Thoracic aorta (tissue), 2 donors: Measurements from ENCODE around the gene CEP170B. TPM values are rescaled to one million over a fixed set of nuclear protein-coding genes. Genes with fewer than 3 reads are reported as not detected.

Experiments used
- ATAC-seq: fragments of 150-250 bp; one replicate; pipeline ENCODE4 v1.8.0; 2017; ENCODE audit warnings: low read depth; ENCODE audit not compliant: insufficient number of reproducible peaks, low FRiP score
- DNase-seq: peaks from one replicate; pipeline ENCODE4 v3.0.0-alpha.2; 2020; ENCODE audit warnings: low spot score
- H3K27ac ChIP-seq, 2 donors: fragments of 200-600 bp; sonication (generic); 1 replicate in 1 of 2; 2 replicates in 1 of 2; pipeline ENCODE4 v1.5.1; 2016; ENCODE audit warnings: mild to moderate bottlenecking in 2 of 2, moderate library complexity in 2 of 2
- H3K27me3 ChIP-seq: fragments of 200-600 bp; sonication (generic); replicated peaks from 2 replicates; pipeline ENCODE4 v1.6.0; 2016; ENCODE audit warnings: mild to moderate bottlenecking; ENCODE audit not compliant: insufficient read depth
- H3K36me3 ChIP-seq: fragments of 200-600 bp; sonication (generic); one replicate; pipeline ENCODE4 v1.5.1; 2016
- H3K4me1 ChIP-seq, 2 donors: fragments of 200-600 bp; sonication (generic); 1 replicate in 1 of 2; 2 replicates in 1 of 2; pipeline versions ENCODE4 v1.5.1 to v1.6.0; 2016; ENCODE audit warnings: low read depth in 2 of 2, mild to moderate bottlenecking in 1 of 2; ENCODE audit not compliant: control insufficient read depth in 1 of 2
- H3K4me3 ChIP-seq: fragments of 200-600 bp; sonication (generic); 2 replicates; pipeline ENCODE4 v1.5.1; 2016; ENCODE audit warnings: mild to moderate bottlenecking
- H3K9me3 ChIP-seq: fragments of 200-600 bp; sonication (generic); 2 replicates; pipeline ENCODE4 v1.5.1; 2016
- CTCF ChIP-seq: fragments of 200-600 bp; sonication (generic); IDR thresholded peaks from one replicate; pipeline ENCODE4 v1.5.1; 2019; ENCODE audit warnings: antibody characterized with exemption
- total RNA-seq, 2 donors: library from RNA; depleted of rRNA; stranded (reverse); fragments of >200 nt; gene quantifications; one replicate each; pipeline versions ENCODE4 v1.1.0 to v1.2.3, GENCODE V29; 2016

The CEP170B gene
- total RNA-seq, 2 donors from 2014 or later: 35.2 to 38.2 TPM

DNA sequence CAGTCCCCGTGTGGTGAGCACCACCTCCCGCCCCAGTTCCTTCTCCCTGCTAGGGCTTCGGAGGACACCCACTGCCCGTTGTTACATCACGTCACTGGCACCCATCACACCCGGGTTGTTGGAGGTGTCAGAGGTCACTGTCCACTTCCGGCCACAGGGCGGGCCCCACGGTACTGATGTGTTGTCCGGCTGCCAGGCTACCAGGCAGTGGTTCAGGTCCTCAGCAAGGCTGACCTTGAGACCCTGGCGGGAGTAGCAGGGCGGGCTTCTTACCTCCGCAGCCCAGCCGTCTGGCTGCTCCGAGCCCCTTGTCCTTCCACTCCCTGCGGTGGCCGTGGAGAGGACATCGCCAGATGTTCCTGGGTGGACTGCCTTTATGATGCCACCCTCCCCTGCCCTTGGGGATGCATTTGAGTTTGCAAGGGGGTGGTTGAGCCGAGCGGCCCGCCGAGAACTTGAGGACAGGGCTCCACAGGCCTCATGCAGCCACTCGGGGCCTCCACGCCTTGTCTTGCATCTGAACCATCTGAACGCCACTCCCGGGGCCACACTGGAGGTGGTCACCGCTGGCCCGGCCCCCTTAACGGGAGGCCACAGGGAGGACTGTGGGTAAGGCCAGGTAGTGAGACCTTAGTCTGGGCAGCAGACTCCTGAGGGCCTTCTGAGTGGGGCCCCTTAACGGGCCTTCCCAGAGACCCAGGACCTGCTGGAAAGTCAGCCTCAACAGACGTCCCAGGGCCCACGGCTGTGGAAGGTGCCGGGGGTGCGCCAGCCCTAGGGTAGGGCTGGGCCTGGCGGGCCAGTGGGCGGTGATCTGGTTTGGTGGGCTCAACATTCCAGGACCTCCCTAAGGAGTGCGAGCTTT lies 32.5 kb downstream of the CEP170B start:
- Histone ChIP-seq H3K4me1 (peaks cover 0 to 9% of the 10 kb centered on the region in 2 donors), H3K36me3 (no peaks in the 10 kb centered on the region), H3K9me3 (no peaks in the 10 kb centered on the region), H3K27ac (no peak overlapping the region), H3K27me3 (no peaks in the 10 kb centered on the region), H3K4me3 (no peak overlapping the region)
- ATAC-seq: no peak
- no peak for DNase-seq
- TF ChIP-seq CTCF: no peak

- TF ChIP-seq CTCF: no peak
- Histone ChIP-seq H3K4me1 (peaks cover 0 to 9% of the 10 kb centered on the region in 2 donors), H3K9me3 (no peaks in the 10 kb centered on the region), H3K4me3 (no peak overlapping the region), H3K36me3 (no peaks in the 10 kb centered on the region), H3K27me3 (no peaks in the 10 kb centered on the region), H3K27ac (no peak overlapping the region)
- DNase-seq: no peak
- ATAC-seq: no peak
Measured at GRCh38 chr14:104898195-104898558, 33.1 kb downstream of the CEP170B start.

GRCh38 chr14:104898870-104899510 lies 33.9 kb downstream of the CEP170B start:
- Histone ChIP-seq H3K27me3 (no peaks in the 10 kb centered on the region), H3K4me3 (no peak overlapping the region), H3K9me3 (no peaks in the 10 kb centered on the region), H3K36me3 (no peaks in the 10 kb centered on the region), H3K4me1 (peaks cover 0 to 9% of the 10 kb centered on the region in 2 donors), H3K27ac (no peak overlapping the region)
- DNase-seq: no peak
- ATAC-seq: no peak
- TF ChIP-seq CTCF: no peak

- no peak for TF ChIP-seq CTCF
- Histone ChIP-seq H3K9me3 (no peaks in the 10 kb centered on the region), H3K27ac (no peak overlapping the region), H3K27me3 (no peaks in the 10 kb centered on the region), H3K36me3 (no peaks in the 10 kb centered on the region), H3K4me1 (peaks cover 0 to 9% of the 10 kb centered on the region in 2 donors), H3K4me3 (no peak overlapping the region)
- DNase-seq (no peak), ATAC-seq (no peak)
Measured at GRCh38 chr14:104899781-104900180, 34.7 kb downstream of the CEP170B start.

DNA sequence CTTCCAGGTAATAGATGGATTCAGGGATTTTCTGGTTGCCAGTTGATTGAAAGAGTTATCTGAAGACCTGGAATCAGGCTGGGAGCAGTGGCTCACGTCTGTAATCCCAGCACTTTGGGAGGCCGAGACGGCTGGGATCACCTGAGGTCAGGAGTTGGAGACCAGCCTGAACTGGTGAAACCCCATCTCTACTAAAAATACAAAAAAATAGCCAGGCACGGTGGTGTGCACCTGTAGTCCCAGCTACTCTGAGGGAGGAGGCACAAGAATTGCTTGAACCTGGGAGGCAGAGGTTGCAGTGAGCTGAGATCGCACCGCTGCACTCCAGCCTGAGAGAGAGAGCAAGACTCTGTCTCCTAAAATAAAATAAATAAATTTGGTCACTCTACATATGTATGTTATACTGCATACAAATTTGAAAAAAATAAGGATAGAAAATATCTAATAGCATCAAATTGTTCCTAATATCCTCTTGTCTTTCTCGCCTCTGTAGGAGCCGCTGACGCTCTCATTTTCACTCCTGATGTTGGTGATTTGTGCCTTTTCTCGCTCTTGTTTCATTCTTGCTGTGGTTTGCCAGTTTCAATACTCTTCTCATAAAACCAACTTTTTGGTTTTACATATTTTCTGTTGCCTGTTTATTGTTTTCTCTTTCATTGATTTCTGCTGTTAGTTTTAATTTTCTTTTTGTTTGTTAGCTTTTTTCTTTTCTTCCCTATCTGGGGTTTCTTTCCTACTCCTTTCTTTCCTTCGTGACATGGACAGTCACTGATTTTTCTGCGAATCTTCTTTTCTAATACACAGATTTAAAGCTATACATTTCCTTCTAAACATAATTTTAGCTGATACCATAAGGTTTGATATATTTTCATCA lies 35.8 kb downstream of the CEP170B start:
- DNase-seq (no peak), ATAC-seq (no peak)
- H3K4me3 ChIP-seq: no peak overlapping the region
- no peaks in the 10 kb centered on the region for H3K9me3 ChIP-seq
- no peaks in the 10 kb centered on the region for H3K36me3 ChIP-seq
- peaks cover 0 to 1% of the 10 kb centered on the region in 2 donors for H3K4me1 ChIP-seq
- H3K27ac ChIP-seq: no peak overlapping the region
- TF ChIP-seq CTCF: no peak
- no peaks in the 10 kb centered on the region for H3K27me3 ChIP-seq
